Stimulated activated CD8-positive, alpha-beta memory T cell treated with anti-CD3 and anti-CD28 coated beads, Interleukin-7, amount 100 ng/mL, for 24 hours (primary cell): ENCODE results near the gene DGKD.

ENCODE experiments used
- DNase-seq: peaks from one replicate; pipeline ENCODE4 v3.0.0-alpha.2; 2020; ENCODE audit warnings: low read depth

DGKD gene

GRCh38 chr2:233476651-233477547 lies 122.6 kb downstream of the DGKD start:
- no peak for DNase-seq

DNA sequence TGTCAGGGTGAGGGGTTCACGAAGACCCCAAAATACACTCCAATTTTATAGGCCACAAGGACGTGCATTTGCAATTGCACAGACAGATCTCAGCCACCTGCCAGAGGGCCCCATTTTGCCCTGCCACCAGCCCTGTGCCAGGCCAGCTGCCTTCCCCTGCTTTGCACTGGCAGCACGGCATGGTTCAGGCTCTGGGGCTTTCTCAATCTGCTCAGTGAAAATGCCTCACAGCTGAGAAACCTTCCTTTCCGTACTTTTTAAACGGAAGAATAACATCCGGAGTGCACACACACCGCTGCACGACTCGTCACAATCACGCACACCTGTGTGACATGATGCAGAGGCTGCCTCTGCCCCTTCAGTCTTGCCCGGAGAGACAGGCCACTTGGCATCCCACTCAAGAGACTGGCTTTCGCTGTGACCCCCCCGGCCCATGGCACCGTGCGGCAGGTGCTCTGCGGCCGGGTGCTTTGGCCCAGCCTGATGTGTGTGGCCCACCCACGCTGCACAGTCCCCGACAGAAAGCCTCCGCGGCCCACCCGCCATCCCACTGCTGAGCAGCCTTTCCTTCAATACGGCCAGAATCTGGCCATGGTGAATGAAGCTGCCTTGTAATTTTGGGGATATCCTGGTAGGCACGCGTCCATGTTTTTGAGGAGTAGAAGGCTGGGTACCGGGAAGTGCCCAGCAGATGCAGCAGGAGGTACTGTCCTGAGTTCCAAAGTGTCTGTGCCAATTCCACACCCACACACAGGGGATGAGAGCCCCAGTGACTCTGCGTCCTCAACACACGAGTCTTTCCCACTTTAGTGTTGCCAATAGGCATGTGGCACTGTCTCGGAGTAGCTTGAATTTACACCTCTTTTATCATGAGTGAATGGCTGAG lies 123.5 kb downstream of the DGKD start:
- no peak for DNase-seq

DNA sequence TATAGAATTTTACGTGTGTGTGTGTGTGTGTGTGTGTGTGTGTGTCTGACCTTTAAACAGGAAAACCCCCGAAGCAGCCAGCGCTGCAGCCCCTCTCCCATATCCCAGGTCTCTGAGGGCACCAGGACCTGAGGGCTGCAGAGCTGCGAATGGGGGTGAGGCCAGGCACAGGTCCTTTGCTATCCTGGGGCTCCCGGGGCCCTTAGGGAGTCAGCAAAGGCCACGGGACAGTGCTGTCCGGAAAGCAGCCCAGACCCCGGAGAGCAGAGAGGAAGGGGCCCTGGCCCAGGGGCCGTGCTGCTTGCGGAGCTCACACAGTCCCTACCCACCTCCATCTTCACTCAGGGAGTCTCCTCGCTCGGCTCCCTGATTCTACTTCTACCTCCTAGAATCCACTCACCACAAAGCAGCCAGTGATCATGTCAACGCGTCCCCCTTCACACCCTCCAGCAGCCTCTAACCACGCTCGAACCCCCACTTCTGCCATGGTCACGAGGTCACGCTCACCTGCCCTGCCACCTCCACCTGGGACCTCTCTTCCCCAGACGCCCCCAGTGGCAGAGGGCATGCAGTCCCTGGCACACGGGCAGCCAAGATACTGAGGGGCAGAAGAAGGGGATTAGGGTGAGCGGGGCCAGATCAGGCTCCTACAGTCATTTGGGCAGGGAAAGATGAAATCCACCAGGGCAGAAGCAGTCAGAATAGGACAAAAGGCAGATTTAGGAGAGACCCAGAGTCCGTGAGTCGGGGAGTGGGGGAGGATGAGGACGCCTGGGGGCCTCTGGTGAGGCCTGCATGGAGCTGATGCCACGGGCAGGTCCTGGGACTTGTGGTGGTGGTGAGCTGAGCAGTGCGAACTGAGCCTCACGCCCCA lies 125.6 kb downstream of the DGKD start:
- DNase-seq = no peak

GRCh38 chr2:233480490-233481202 lies 126.4 kb downstream of the DGKD start:
- no peak for DNase-seq

DNA sequence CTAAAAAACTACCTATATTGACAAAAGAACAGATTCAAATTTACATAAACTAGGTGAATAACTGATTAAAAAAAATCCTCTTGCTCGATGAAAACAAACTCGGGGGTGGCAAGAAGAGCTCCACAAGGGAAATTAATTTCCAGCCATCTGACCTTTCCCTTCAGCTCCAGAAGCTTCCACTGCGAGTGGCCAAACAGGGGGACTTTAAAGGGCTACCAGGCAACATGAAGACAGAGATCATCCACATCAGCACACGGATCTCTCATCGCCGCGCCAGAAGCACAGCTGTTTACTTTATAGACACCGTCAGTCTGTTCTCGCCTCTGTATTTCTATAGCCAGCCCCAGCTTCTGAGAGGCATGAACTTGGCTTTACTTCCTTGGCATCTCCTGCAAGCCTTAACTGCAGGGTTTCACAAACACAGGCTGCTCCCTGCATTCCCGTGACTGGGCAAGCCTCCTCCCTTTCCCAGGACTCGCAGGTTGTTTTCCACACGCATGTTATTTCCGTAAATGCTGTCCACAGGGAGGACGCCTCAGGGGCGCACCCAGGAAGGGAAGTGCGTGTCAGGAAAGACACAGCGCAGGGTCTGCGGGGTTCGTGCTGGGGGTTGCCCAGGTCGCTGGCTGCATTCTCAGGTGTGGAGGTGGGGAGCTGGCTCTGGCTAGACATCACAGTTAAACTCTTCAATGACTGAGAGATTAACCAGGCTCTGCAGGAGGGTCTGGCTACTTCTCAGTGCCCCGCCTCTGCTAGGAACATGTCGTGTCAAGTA lies 127.3 kb downstream of the DGKD start:
- DNase-seq = no peak

DNA sequence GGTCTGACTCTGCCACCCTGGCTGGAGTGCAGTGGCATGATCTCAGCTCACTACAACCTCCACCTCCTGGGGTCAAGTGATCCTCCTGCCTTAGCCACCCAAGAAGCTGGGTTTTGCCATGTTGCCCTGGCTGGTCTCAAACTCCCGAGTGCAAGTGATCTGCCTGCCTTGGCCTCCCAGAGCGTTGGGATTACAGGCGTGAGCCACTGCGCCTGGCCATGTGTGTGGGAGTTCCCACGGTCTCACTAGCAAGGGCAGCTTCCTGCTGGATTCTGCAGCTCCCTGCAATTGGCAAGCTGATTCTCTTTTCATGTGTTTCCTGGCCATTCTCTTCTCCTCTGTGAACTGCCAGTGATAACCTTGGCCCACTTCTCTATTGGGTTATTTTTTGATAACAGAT lies 128.3 kb downstream of the DGKD start:
- DNase-seq = no peak

- DNase-seq = no peak
Measured at GRCh38 chr2:233485726-233486125, 131.4 kb downstream of the DGKD start.

- DNase-seq = no peak
Measured at GRCh38 chr2:233486357-233486756, 132.1 kb downstream of the DGKD start.

DNA sequence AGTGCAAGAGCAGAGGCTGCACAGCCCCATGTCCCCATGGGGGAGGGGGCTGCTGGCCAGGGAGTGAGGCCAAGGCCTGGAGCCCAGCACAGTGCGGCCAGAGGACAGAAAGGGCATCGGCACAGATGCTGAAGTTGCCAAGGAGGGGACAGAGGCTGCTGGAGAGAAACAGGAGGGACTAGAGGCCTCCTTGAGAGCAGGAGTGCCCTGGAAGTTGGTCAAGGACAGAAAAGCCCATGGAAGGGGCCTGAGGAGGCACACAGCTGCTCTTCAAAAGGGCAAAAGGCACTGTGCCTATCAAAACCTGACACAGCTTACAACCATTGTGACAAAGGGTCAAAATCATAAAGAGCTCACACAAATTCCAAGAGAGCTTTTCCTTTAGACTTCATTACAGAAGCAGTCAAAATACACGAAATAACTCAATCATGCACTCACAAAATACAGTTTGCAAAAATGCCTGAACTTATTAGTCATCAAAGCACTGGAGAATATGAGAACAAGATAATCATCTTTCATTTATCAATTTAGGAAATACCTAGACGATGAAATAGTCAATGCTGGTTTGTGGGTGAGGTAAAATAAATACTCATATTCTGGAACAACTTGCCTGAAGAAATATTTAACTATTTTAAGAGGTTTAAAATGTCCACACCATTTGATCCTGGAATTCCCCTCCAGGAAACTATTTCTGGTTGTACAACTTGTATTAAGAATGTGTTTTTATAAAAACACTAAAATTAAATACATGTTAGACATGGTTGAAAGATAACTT lies 132.7 kb downstream of the DGKD start:
- DNase-seq = no peak

- DNase-seq = no peak
Measured at GRCh38 chr2:233487748-233488345, 133.6 kb downstream of the DGKD start.

- no peak for DNase-seq
Measured at GRCh38 chr2:233489143-233489542, 134.8 kb downstream of the DGKD start.

GRCh38 chr2:233489666-233490065 lies 135.4 kb downstream of the DGKD start:
- no peak for DNase-seq

- DNase-seq = no peak
Measured at GRCh38 chr2:233490831-233491230, 136.5 kb downstream of the DGKD start.

DNA sequence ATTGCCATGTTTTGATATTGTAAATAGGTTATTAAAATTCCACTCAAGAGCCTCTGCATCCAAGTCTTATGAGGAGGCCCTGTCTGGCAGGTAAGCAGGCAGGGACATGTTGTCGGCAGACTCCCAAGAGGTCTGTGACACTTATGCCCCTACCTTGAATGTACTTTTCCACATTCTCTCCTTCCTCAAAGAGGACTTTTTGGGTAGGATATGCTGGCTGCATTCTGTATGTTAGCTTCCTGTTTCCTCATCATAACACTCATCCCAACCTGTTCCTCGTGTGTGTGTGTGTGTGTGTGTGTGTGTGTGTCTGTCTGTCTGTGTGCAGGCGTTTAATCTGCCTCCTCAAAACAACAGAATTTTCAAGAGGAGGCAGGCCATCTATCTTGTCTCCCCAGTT lies 137.0 kb downstream of the DGKD start:
- DNase-seq = no peak

DNA sequence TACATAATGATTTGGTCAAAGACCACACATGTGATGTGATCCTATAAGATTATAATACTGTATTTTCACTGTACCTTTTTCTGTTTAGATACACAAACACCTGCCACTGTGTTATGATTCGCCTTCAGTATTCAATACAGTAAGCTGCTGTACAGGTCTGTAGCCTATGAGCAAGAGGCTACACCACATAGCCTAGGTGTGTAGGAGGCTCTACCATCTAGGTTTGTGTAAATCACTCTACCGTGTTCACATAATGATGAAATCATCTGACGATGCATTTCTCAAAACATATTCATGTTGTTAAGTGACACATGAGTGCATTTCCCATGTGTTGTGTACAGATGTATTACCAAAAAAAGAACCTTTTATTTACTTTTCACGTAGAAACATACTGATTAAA lies 137.8 kb downstream of the DGKD start:
- no peak for DNase-seq

DNA sequence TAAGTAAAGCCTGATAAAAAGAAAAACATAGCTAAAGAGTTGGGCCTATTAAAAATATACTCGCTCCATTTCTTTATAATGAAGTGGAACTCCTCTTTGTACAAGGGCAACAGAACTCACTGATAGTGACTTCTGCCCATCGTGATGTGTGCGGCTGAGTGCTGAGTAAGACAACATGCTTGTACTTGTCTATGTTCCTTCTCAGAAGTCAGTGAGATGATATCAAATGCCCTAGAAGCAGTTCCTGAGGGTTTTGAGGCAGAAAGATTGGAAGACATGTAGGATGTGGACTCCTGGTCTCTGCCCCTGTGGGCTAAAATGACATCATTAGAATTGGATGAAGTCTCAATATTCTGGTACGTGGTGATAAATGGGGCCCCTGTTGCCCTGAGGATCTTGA lies 138.5 kb downstream of the DGKD start:
- no peak for DNase-seq

- DNase-seq = no peak
Measured at GRCh38 chr2:233495503-233496496, 141.5 kb downstream of the DGKD start.

- DNase-seq = no peak
Measured at GRCh38 chr2:233497692-233498091, 143.4 kb downstream of the DGKD start.
